Measurements from ENCODE around the gene FCN3. TPM values are rescaled to one million over a fixed set of nuclear protein-coding genes. Genes with fewer than 3 reads are reported as not detected.
A peak's percentile ranks its signal among the peaks of the same experiment; 100 is the strongest.

Gene FCN3
- total RNA-seq, 5 donors from 2014 or later (not counting 1 experiment from before 2014, with no cell fraction given), result 0.26 to 0.44 (median 0.38) TPM; not detected in 2

DNA sequence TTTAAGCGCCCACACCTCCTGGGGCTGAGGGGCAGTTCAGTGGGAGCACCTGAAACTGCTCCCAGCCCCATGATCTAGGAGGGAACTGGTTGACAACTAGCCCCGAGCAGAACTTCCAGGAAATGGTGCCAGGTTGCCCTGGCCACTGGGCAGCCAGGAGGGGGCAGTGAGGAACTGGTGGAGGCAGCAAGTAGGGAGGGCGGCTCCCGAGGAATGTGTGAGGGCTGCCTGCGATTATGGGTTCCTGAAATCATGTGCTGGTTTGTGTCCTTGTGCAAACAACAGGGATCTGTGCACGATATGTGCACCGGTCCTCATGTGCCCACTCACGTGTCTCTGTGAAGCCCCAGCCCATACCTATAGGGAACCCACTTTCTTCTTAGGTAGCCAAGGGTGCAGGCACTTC lies 27.7 kb upstream of the FCN3 start:
- no peaks in the 10 kb centered on the region for H3K27me3 Mint-ChIP-seq
- H3K9me3 Mint-ChIP-seq, result no peaks in the 10 kb centered on the region
- Histone ChIP-seq H3K4me3 (ENCODE audit: control insufficient read depth in 1 of 2, extremely low read depth in 1 of 2, low read length in 1 of 2) (no peak overlapping the region), H3K4me1 (ENCODE audit: control insufficient read depth in 1 of 2, extremely low read depth in 1 of 2, insufficient read depth in 2 of 2, low read length in 2 of 2) (peaks cover 4 to 20% of the 10 kb centered on the region in 2 experiments), H3K9me3 (no peaks in the 10 kb centered on the region), H3K36me3 (ENCODE audit: control insufficient read depth in 2 of 2, extremely low read depth in 1 of 2, insufficient read depth in 1 of 2, low read length in 1 of 2) (peaks cover 3 to 16% of the 10 kb centered on the region in 2 donors), H3K27ac (ENCODE audit: low read length) (no peak overlapping the region), H3K27me3 (replicated peaks in 1 of 2; ENCODE audit: control insufficient read depth in 2 of 2, extremely low read depth in 1 of 2, insufficient read depth in 2 of 2, low read length in 1 of 2) (no peaks in the 10 kb centered on the region)
- WGBS (ENCODE audit: insufficient coverage), result 69% methylated on average over 7 of the region's 8 CpGs
- POLR2A ChIA-PET, result no interaction called here
- CTCF ChIA-PET, result interaction anchor here (0.5 to 0.9 kb wide), 5 partner anchors 13 to 330 kb away, joined by 3 to 5 read pairs (median 3); no protein-coding TSS in a partner anchor
- H3K4me1 Mint-ChIP-seq, result peaks cover 25 to 41% (median 36%) of the 10 kb centered on the region in 3 donors
- ATAC-seq (replicated peaks in 1 of 4), result peak in 3 of 4 experiments; percentile 16 to 31 (median 25)
- no peak overlapping the region for H3K4me3 Mint-ChIP-seq
- H3K27ac Mint-ChIP-seq, result peak overlapping the region; percentile 52 to 87
- peak in 2 of 35 experiments; percentile 38 to 42 for DNase-seq
- peaks cover 6% of the 10 kb centered on the region for H3K36me3 Mint-ChIP-seq

DNA sequence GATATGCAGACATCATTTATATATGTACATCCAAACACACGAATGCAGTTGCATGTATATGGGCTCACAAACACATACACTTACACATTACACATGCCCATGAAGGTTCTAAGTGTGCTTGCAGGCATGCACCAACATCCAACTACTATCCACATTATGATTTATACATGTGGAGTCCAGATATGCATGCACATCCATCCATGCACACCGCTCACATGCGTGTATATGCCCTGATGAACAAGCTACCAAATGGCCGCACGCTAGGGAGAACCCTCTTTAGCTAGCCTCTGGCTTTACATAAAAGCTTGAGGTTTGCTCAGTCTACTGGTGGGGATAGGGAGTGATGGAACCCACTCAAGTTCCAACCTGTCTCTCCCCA lies 26.3 kb upstream of the FCN3 start:
- Mint-ChIP-seq H3K4me1 (peaks cover 25 to 36% (median 36%) of the 10 kb centered on the region in 3 donors), H3K36me3 (no peaks in the 10 kb centered on the region), H3K27me3 (no peaks in the 10 kb centered on the region), H3K9me3 (no peaks in the 10 kb centered on the region), H3K27ac (peak overlapping the region in 1 of 2 donors; percentile 47), H3K4me3 (no peak overlapping the region)
- POLR2A ChIA-PET, result no interaction called here
- H3K9me3 ChIP-seq, result no peaks in the 10 kb centered on the region
- CTCF ChIA-PET, result no interaction called here
- 100% methylated on average over 1 of the region's 5 CpGs for WGBS (ENCODE audit: insufficient coverage)
- peaks cover 4 to 20% of the 10 kb centered on the region in 2 experiments for H3K4me1 ChIP-seq (ENCODE audit: control insufficient read depth in 1 of 2, extremely low read depth in 1 of 2, insufficient read depth in 2 of 2, low read length in 2 of 2)
- H3K4me3 ChIP-seq (ENCODE audit: control insufficient read depth in 1 of 2, extremely low read depth in 1 of 2, low read length in 1 of 2), result no peak overlapping the region
- ATAC-seq (replicated peaks in 1 of 4) (no peak), DNase-seq (no peak)
- H3K27me3 ChIP-seq (replicated peaks in 1 of 2; ENCODE audit: control insufficient read depth in 2 of 2, extremely low read depth in 1 of 2, insufficient read depth in 2 of 2, low read length in 1 of 2), result no peaks in the 10 kb centered on the region
- peaks cover 3% of the 10 kb centered on the region in 2 donors for H3K36me3 ChIP-seq (ENCODE audit: control insufficient read depth in 2 of 2, extremely low read depth in 1 of 2, insufficient read depth in 1 of 2, low read length in 1 of 2)
- no peak overlapping the region for H3K27ac ChIP-seq (ENCODE audit: low read length)

- Mint-ChIP-seq H3K4me1 (peaks cover 26 to 38% (median 36%) of the 10 kb centered on the region in 3 donors), H3K27ac (peak overlapping the region in 1 of 2 donors; percentile 47), H3K4me3 (no peak overlapping the region), H3K9me3 (no peaks in the 10 kb centered on the region), H3K27me3 (no peaks in the 10 kb centered on the region), H3K36me3 (no peaks in the 10 kb centered on the region)
- Histone ChIP-seq H3K9me3 (no peaks in the 10 kb centered on the region), H3K36me3 (ENCODE audit: control insufficient read depth in 2 of 2, extremely low read depth in 1 of 2, insufficient read depth in 1 of 2, low read length in 1 of 2) (peaks cover 2 to 3% of the 10 kb centered on the region in 2 donors), H3K27ac (ENCODE audit: low read length) (no peak overlapping the region), H3K27me3 (replicated peaks in 1 of 2; ENCODE audit: control insufficient read depth in 2 of 2, extremely low read depth in 1 of 2, insufficient read depth in 2 of 2, low read length in 1 of 2) (peaks cover 0 to 4% of the 10 kb centered on the region in 2 experiments), H3K4me1 (ENCODE audit: control insufficient read depth in 1 of 2, extremely low read depth in 1 of 2, insufficient read depth in 2 of 2, low read length in 2 of 2) (peaks cover 4 to 26% of the 10 kb centered on the region in 2 experiments), H3K4me3 (ENCODE audit: control insufficient read depth in 1 of 2, extremely low read depth in 1 of 2, low read length in 1 of 2) (no peak overlapping the region)
- 90% methylated on average over 13 of the region's 13 CpGs for WGBS (ENCODE audit: insufficient coverage)
- DNase-seq (no peak), ATAC-seq (replicated peaks in 1 of 4) (no peak)
- ChIA-PET POLR2A (no interaction called here), CTCF (interaction anchor here in 1 of 2 donors (1.2 kb wide), 1 partner anchor 67 kb away, joined by 3 read pairs; no protein-coding TSS in a partner anchor)
Observed at GRCh38 chr1:27400082-27400962, 25.7 kb upstream of the FCN3 start.

DNA sequence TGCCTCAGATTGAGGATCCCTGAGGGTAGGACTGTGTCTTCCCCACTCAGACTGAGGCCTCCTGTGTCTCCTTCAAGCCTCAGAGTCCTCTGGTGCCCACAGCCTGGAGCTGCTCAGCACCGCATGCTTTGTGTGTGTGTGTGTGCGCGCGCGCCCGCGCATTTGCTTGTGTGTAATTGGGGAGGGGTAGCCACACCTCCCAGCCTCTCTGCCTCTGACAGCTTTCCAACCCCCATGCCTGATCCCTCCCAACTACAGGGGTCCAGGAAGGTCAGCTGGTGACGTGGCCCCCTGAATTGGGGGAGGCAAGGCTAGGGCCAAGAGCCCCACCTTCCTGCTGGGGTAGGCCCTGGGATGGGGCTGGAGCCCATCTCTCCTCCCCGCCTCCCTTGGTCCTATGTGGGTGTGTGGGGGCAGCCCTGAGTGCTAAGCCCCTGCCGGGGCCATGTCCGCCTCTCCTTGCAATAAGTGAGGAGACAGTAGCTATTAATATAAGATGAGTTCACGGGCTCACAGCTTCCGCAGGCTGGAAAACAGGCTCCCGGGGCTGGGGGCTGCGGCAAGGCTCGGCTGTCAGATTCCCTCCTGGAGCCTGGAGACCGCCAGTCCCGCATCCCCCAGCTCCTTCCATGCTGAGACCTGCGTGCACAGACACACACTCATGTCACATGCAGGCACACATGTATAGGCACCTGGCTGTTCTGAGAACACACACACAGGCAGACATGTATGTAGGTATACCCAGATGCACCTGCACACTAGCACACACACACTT lies 24.8 kb upstream of the FCN3 start:
- Mint-ChIP-seq H3K9me3 (no peaks in the 10 kb centered on the region), H3K4me3 (no peak overlapping the region), H3K27ac (peak overlapping the region in 1 of 2 donors; percentile 28), H3K4me1 (peaks cover 33 to 42% (median 35%) of the 10 kb centered on the region in 3 donors), H3K27me3 (no peaks in the 10 kb centered on the region), H3K36me3 (no peaks in the 10 kb centered on the region)
- Histone ChIP-seq H3K9me3 (no peaks in the 10 kb centered on the region), H3K4me1 (ENCODE audit: control insufficient read depth in 1 of 2, extremely low read depth in 1 of 2, insufficient read depth in 2 of 2, low read length in 2 of 2) (peaks cover 4 to 33% of the 10 kb centered on the region in 2 experiments), H3K27me3 (replicated peaks in 1 of 2; ENCODE audit: control insufficient read depth in 2 of 2, extremely low read depth in 1 of 2, insufficient read depth in 2 of 2, low read length in 1 of 2) (peaks cover 0 to 4% of the 10 kb centered on the region in 2 experiments), H3K36me3 (ENCODE audit: control insufficient read depth in 2 of 2, extremely low read depth in 1 of 2, insufficient read depth in 1 of 2, low read length in 1 of 2) (peaks cover 0 to 2% of the 10 kb centered on the region in 2 donors), H3K4me3 (ENCODE audit: control insufficient read depth in 1 of 2, extremely low read depth in 1 of 2, low read length in 1 of 2) (no peak overlapping the region), H3K27ac (ENCODE audit: low read length) (no peak overlapping the region)
- POLR2A ChIA-PET, result no interaction called here
- CTCF ChIA-PET, result interaction anchor here in 1 of 2 donors (0.8 to 1.2 kb wide), 2 partner anchors 67 to 270 kb away, joined by 3 read pairs; no protein-coding TSS in a partner anchor
- DNase-seq (no peak), ATAC-seq (replicated peaks in 1 of 4) (no peak)
- WGBS (ENCODE audit: insufficient coverage), result 97% methylated on average over 5 of the region's 19 CpGs

DNA sequence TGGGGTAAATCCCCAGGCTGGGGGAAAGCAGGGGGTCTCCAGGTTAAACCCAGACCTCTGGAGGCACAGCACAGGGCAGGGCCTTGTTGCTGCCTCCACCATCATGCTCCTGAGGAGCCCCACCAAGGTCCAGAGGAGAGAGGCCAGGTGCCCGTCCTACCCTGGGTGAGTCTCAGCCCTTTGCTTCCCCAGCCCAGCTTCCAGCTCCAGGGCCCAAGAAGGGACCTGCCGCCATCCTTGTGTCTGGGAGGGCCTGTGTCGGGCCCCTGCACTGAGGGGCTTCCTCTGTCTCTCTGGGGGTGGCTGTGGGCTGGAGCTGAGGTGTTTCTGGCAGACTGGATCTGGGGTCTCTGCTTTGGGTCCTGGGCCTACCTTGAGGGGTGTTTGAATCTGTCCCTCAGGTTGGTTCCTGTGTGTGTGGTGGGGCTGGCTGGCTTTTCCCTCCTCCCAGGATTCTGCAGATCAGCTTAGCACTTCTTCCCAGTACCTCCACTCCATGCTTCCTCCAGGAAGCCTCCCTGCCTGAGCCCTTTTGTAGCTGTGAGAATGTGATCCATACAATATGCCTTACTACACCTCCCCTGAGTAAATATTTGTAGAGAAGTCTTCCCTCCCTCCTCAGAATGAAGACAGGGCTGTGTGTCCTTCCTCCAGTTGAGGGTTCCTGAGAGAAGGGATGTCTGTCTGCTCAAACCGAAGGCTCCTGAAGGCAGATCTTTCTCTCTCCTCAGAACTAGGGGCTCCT lies 24.0 kb upstream of the FCN3 start:
- H3K4me3 ChIP-seq (ENCODE audit: control insufficient read depth in 1 of 2, extremely low read depth in 1 of 2, low read length in 1 of 2), result no peak overlapping the region
- H3K27me3 ChIP-seq (replicated peaks in 1 of 2; ENCODE audit: control insufficient read depth in 2 of 2, extremely low read depth in 1 of 2, insufficient read depth in 2 of 2, low read length in 1 of 2), result peaks cover 0 to 4% of the 10 kb centered on the region in 2 experiments
- H3K27me3 Mint-ChIP-seq, result no peaks in the 10 kb centered on the region
- WGBS (ENCODE audit: insufficient coverage), result 75% methylated on average over 3 of the region's 4 CpGs
- H3K9me3 ChIP-seq, result no peaks in the 10 kb centered on the region
- no peaks in the 10 kb centered on the region for H3K36me3 Mint-ChIP-seq
- ChIA-PET POLR2A (no interaction called here), CTCF (interaction anchor here (0.8 to 4.6 kb wide), 4 partner anchors 66 to 271 kb away, joined by 3 to 44 read pairs (median 22); no protein-coding TSS in a partner anchor)
- no peak for ATAC-seq (replicated peaks in 1 of 4)
- peak overlapping the region; percentile 28 to 64 for H3K27ac Mint-ChIP-seq
- H3K36me3 ChIP-seq (ENCODE audit: control insufficient read depth in 2 of 2, extremely low read depth in 1 of 2, insufficient read depth in 1 of 2, low read length in 1 of 2), result peaks cover 0 to 2% of the 10 kb centered on the region in 2 donors
- DNase-seq, result no peak
- no peak overlapping the region for H3K4me3 Mint-ChIP-seq
- peaks cover 27 to 36% (median 27%) of the 10 kb centered on the region in 3 donors for H3K4me1 Mint-ChIP-seq
- peaks cover 4 to 28% of the 10 kb centered on the region in 2 experiments for H3K4me1 ChIP-seq (ENCODE audit: control insufficient read depth in 1 of 2, extremely low read depth in 1 of 2, insufficient read depth in 2 of 2, low read length in 2 of 2)
- H3K27ac ChIP-seq (ENCODE audit: low read length), result no peak overlapping the region
- no peaks in the 10 kb centered on the region for H3K9me3 Mint-ChIP-seq

Measured in T-cell (primary cell).